C1 segment of cervical spinal cord (tissue), 14 donors: Measurements from ENCODE around the gene CDYL2.
A peak's percentile ranks its signal among the peaks of the same experiment; 100 is the strongest.
"Not testable (repeated sequence)": the region's sequence is repeated elsewhere in the genome, so short reads cannot be mapped to it uniquely, and the experiment has no call there.

ENCODE experiments used
- DNase-seq, 14 donors: peaks; one replicate each; lab custom pipeline; 2025; lab: John Stamatoyannopoulos, UW

Gene CDYL2

GRCh38 chr16:80672379-80672778 lies 132.0 kb downstream of the CDYL2 start:
- no peak for DNase-seq

- no peak for DNase-seq
Observed at GRCh38 chr16:80671281-80671849, 133.0 kb downstream of the CDYL2 start.

GRCh38 chr16:80670170-80670865 lies 134.1 kb downstream of the CDYL2 start:
- DNase-seq, result no peak

GRCh38 chr16:80669673-80670072 lies 134.7 kb downstream of the CDYL2 start:
- no peak for DNase-seq

GRCh38 chr16:80667925-80668324 lies 136.5 kb downstream of the CDYL2 start:
- DNase-seq, result peak in 1 of 14 donors; percentile 93

GRCh38 chr16:80667251-80667560 lies 137.2 kb downstream of the CDYL2 start:
- no peak for DNase-seq

GRCh38 chr16:80666378-80667250 lies 137.8 kb downstream of the CDYL2 start:
- DNase-seq, result peak in 1 of 14 donors; percentile 86

GRCh38 chr16:80665356-80665755 lies 139.0 kb downstream of the CDYL2 start:
- no peak for DNase-seq

- no peak for DNase-seq
Observed at GRCh38 chr16:80664786-80665185, 139.6 kb downstream of the CDYL2 start.

- peak in 1 of 14 donors; percentile 12 for DNase-seq
Observed at GRCh38 chr16:80664226-80664625, 140.2 kb downstream of the CDYL2 start.

- no peak for DNase-seq
Observed at GRCh38 chr16:80663078-80663477, 141.3 kb downstream of the CDYL2 start.

GRCh38 chr16:80659865-80660264 lies 144.5 kb downstream of the CDYL2 start:
- no peak for DNase-seq

GRCh38 chr16:80656711-80657150 lies 147.7 kb downstream of the CDYL2 start:
- no peak for DNase-seq

- no peak for DNase-seq
Observed at GRCh38 chr16:80656161-80656560, 148.2 kb downstream of the CDYL2 start.

GRCh38 chr16:80655751-80656150 lies 148.6 kb downstream of the CDYL2 start:
- DNase-seq, result peak in 1 of 14 donors; percentile 62

GRCh38 chr16:80654094-80654862 lies 150.1 kb downstream of the CDYL2 start:
- DNase-seq, result peak in 1 of 14 donors; percentile 35

- no peak for DNase-seq
Observed at GRCh38 chr16:80652441-80652840, 152.0 kb downstream of the CDYL2 start.

GRCh38 chr16:80650281-80650680 lies 154.1 kb downstream of the CDYL2 start:
- not testable (repeated sequence) for DNase-seq

GRCh38 chr16:80640316-80640715 lies 164.1 kb downstream of the CDYL2 start:
- DNase-seq, result no peak

GRCh38 chr16:80639636-80640035 lies 164.8 kb downstream of the CDYL2 start:
- DNase-seq, result no peak

GRCh38 chr16:80637621-80638020 lies 166.8 kb downstream of the CDYL2 start:
- DNase-seq, result no peak

GRCh38 chr16:80631581-80631980 lies 172.8 kb downstream of the CDYL2 start:
- DNase-seq, result no peak
